Stimulated activated CD4-positive, alpha-beta T cell treated with anti-CD3 and anti-CD28 coated beads, Interleukin-2, amount 100 ng/mL, for 4 hours (primary cell): ENCODE results near the gene MSRB2.
"Not testable (repeated sequence)": the region's sequence is repeated elsewhere in the genome, so short reads cannot be mapped to it uniquely, and the experiment has no call there.

Source experiments
- DNase-seq: peaks from one replicate; pipeline ENCODE4 v3.0.0-alpha.2; 2020; ENCODE audit warnings: low read depth

Gene MSRB2

GRCh38 chr10:23095404-23095965 lies at the start of gene MSRB2:
TSS of gene MSRB2 (plus strand) at chr10:23095579. CDS start at chr10:23095609, 30 bp downstream.
- DNase-seq: peak; percentile 77

- DNase-seq: no peak
Measured at GRCh38 chr10:23046027-23046426, 49.4 kb upstream of the MSRB2 start.

- DNase-seq: no peak
Measured at GRCh38 chr10:23047201-23048050, 48.0 kb upstream of the MSRB2 start.

GRCh38 chr10:23048191-23048590 lies 47.2 kb upstream of the MSRB2 start:
- DNase-seq: no peak

- no peak for DNase-seq
Measured at GRCh38 chr10:23051278-23051677, 44.1 kb upstream of the MSRB2 start.

DNA sequence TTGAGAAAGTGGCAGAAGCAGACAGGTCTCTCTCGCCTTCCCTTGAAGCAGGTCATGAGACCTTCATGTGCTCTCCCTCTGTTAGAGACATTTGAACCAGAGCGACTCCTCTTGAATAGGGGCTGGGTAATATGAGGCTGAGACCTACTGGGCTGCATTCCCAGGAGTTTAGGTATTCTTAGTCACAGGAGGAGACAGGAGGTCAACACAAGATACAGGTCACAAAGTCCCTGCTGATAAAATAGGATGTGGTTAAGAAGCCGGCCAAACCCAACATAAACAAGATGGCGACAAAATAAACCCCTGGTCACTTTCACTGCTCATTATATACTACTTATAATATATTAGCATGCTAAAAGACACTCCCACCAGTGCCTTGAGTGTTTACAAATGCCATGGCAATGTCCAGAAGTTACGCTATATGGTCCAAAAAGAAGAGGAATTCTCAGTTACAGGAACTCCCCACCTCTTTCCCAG lies 43.5 kb upstream of the MSRB2 start:
- no peak for DNase-seq

DNA sequence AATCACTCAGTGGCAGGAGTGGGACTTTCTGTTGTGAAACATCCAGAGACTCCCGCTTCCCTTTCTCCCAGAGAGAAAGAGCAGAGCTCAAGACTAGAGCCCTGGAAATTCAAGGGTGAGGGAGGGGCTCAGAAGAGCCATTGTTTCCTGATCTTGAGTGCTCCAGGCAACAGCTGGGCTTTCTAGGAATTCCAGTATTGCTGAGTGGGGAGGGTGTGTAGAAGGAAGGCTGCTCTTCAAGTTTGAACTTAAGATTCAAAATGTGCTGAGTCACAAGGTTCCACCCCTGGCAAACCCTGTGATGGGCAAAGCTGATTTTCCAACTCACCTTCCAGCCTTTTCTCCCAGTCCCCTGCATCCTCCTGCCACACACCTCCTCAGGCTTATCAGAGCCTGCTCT lies 42.3 kb upstream of the MSRB2 start:
- no peak for DNase-seq

- DNase-seq: no peak
Measured at GRCh38 chr10:23055424-23056185, 39.8 kb upstream of the MSRB2 start.

- DNase-seq: no peak
Measured at GRCh38 chr10:23056186-23056579, 39.2 kb upstream of the MSRB2 start.

DNA sequence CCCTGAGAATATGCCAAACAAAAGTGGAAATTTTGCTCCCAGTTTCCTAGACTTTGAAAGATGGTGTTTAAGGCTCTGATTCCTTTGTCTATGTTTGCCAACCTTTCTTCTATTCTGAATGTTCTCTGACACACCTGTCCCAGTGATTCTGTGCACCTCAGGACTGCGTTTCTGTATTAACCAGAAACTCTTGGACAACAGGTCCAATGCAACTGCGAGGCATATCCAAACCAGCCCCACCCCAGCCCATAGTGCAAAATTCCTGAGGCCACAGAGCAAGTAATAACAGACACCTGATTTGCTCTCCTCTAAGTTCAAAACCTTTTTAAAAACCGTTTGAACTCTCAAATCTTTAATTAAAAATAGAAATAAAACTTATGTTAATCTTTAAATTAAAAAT lies 37.0 kb upstream of the MSRB2 start:
- no peak for DNase-seq

DNA sequence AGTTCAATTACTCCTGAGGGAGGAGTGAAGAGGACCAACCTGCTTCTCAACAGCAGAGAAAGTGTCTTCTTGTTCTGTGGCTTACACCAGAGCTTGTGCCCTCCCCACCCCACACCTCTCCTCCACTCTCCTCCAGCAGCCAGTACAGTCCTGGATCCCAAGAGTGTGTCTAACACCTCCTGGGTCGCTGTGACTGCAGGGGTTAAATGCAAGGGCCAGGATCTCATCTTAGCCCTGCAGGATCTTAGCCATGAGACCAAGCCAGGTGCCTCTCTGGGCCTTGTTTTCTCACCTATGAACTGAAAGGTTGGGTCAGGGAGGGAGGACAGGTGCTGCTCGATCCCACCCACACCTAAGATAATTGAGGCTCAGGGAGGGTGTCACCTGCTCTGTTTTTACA lies 34.5 kb upstream of the MSRB2 start:
- DNase-seq: no peak

GRCh38 chr10:23063045-23063972 lies 32.1 kb upstream of the MSRB2 start:
- no peak for DNase-seq

DNA sequence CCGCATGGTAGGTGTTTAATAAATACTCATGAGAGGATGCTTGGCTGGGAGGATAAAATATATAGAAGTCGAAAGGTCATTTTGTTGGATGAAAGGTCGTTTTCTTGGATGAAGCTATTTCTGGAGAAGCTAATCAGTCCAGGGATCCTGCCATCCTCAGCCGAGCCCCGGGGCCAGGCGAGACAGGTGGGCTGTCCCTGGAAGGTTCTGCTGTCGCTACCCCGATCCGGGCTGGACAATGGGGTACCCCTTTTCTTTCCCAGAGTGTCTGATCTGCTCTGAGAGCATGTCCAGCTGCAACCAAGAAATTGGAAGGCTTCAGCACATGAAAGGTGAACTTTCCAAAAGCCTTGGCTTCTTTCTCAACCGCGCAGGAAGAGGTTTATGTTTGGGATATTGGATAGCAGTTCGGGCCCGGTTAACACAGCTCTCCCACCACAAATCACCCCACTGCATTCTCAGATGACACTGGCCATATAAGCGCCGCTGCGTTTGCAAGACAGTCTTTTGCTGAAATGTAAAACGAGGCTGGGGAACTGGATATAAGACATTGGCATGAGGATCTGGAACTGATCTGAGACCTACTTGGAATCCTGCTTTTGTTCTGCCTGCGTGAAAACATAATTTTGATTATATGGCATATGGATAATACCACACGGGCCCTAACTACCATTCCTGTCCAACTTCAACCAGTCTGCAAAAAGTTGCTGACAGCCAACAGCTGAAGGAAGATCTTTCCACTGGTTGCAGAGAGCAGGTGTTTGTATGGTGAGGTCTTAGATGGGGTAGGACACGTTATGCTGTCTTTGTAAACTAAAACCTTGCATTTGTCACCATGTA lies 31.2 kb upstream of the MSRB2 start:
- no peak for DNase-seq

- DNase-seq: not testable (repeated sequence)
Measured at GRCh38 chr10:23064813-23065114, 30.6 kb upstream of the MSRB2 start.

DNA sequence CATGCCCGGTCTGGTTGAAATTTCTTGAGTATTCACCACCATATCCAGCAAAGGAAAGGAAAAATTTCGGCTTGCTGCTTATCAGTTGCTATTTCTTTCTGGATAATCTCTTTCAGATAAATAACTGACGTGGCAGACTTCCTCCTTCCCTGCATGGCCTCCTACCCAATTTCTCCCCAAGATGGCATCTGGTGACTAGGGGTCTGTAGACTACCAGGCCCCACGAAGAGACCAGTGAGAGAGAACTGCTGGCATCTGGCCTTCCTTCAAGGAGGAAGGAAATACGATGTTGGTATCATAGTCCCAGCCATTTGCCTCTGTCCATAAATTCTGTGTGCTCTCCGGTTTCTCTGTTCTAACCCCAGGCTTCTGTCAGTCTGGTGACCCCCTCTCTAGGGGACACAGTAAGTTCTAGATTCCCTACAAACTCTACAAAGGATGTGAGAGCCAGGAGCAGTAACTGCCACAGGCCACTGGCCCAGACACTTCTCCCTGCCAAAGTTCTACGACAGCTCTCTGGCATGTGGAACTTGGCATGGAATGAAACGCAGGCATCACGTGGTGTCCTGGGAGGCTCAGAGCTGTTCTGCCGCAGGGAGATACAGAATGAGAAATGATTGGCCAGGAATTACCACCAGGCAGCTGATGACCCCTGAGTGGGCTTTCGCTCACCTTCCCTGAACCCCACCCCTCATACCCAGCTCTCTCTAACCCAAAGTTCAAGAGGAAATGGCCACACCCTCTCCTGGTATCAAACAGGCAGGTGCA lies 30.0 kb upstream of the MSRB2 start:
- no peak for DNase-seq

- no peak for DNase-seq
Measured at GRCh38 chr10:23067337-23067736, 28.0 kb upstream of the MSRB2 start.

DNA sequence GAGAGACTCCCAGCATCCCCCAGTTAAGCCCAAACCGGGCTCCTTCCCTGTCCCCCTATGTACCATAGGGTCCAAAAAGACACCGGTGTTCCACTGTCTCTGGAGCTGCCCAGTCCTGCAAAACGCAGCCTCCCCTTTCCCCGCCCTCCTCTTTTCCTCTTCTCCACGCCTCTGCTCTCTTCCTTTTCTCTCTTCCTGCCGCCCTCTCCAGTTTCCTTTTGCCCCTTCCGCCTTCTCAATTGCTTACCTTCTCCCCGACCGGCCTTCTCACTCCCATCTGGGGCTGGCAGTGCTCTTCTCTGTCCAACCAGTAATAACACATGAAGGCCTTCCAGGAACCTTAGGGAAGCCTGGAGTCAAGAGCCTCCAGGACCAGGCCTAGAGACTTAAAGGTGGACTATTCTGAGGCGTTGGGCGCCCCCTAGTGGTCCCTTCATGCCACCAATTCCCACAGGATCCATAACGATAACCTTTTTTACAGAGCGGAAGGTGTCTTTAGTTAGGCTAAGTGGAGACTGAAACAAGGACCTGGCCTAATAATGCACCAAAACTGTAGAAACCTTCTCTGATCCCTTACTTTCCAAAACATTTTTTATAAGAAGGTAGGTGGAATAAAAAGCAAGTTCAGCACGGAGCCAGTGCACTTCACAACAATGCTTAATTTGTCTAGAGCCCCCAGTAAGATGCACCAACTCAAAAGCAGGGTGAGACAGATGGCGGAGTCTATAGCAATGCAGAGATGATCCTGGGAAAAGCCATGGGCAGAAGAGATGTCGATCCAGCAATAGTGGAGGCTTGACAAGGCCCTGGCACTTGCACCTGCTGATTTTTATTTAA lies 27.2 kb upstream of the MSRB2 start:
- peak; percentile 28 for DNase-seq

- DNase-seq: no peak
Measured at GRCh38 chr10:23069019-23069815, 26.2 kb upstream of the MSRB2 start.
